Right atrium auricular region (tissue), 2 donors: Measurements from ENCODE around the gene PCYT1A. TPM values are rescaled to one million over a fixed set of nuclear protein-coding genes. Genes with fewer than 3 reads are reported as not detected.
"Not testable (repeated sequence)": the region's sequence is repeated elsewhere in the genome, so short reads cannot be mapped to it uniquely, and the experiment has no call there.

Experiments used
- DNase-seq: peaks from one replicate; pipeline ENCODE4 v3.0.0-alpha.2; 2019; ENCODE audit warnings: low spot score
- H3K27ac ChIP-seq, 2 donors: fragments of 200-600 bp; sonication (generic); 1 replicate in 1 of 2; 2 replicates in 1 of 2; pipeline ENCODE4 v1.5.1; 2016 to 2019
- H3K27me3 ChIP-seq, 2 donors: fragments of 200-600 bp; sonication (generic); one replicate each; pipeline versions ENCODE4 v1.5.1 to v1.6.0; 2017 to 2019
- H3K36me3 ChIP-seq: fragments of 200-600 bp; sonication (generic); one replicate; pipeline ENCODE4 v1.5.1; 2016
- H3K4me1 ChIP-seq, 2 donors: fragments of 200-600 bp; sonication (generic); one replicate each; pipeline versions ENCODE4 v1.5.1 to v1.6.0; 2017 to 2019
- H3K4me3 ChIP-seq, 2 donors: fragments of 200-600 bp; sonication (generic); 1 replicate in 1 of 2; 2 replicates in 1 of 2; pipeline ENCODE4 v1.5.1; 2017 to 2019; ENCODE audit warnings: mild to moderate bottlenecking in 1 of 2, moderate library complexity in 1 of 2
- H3K9me3 ChIP-seq, 2 donors: fragments of 200-600 bp; sonication (generic); one replicate each; pipeline ENCODE4 v1.5.1; 2019
- CTCF ChIP-seq, 2 donors: fragments of 200-600 bp; sonication (generic); IDR thresholded peaks; one replicate each; pipeline ENCODE4 v1.5.1; 2019; ENCODE audit warnings: antibody characterized with exemption in 2 of 2
- total RNA-seq, 2 donors: library from RNA; depleted of rRNA; stranded (reverse); fragments of >200 nt; gene quantifications; one replicate each; pipeline ENCODE4 v1.1.0, GENCODE V29; 2016

Gene PCYT1A
- total RNA-seq, 2 donors from 2014 or later = 89.0 to 135 TPM

- Histone ChIP-seq H3K4me1 (no peaks in the 10 kb centered on the region), H3K36me3 (no peaks in the 10 kb centered on the region), H3K27ac (peak within 1 kb of the TSS; percentile 90 to 96), H3K9me3 (no peaks in the 10 kb centered on the region), H3K4me3 (peak within 1 kb of the TSS; percentile 82 to 90), H3K27me3 (no peaks in the 10 kb centered on the region)
- peak; percentile 81 for DNase-seq
- peak in 1 of 2 donors; percentile 22 for TF ChIP-seq CTCF (IDR thresholded peaks at IDR 0.05)
These were observed 30.4 kb upstream of the PCYT1A start, which contains the start of gene DYNLT2B for GRCh38 chr3:196317687-196318467. TSS of gene DYNLT2B (minus strand) at chr3:196318240. CDS start at chr3:196318152, 88 bp downstream.

GRCh38 chr3:196316799-196317686, 29.5 kb upstream of the PCYT1A start:
- Histone ChIP-seq H3K27ac (peak overlapping the region; percentile 90 to 96), H3K4me3 (peak overlapping the region; percentile 82 to 90)
- H3K4me1 ChIP-seq, DNase-seq, H3K36me3 ChIP-seq, H3K27me3 ChIP-seq, H3K9me3 ChIP-seq: not testable (repeated sequence)

- TF ChIP-seq CTCF (IDR thresholded peaks at IDR 0.05) = no peak
These were observed 28.3 kb upstream of the PCYT1A start for GRCh38 chr3:196315821-196316220.

GRCh38 chr3:196314597-196314996, 27.1 kb upstream of the PCYT1A start:
- DNase-seq = no peak
- Histone ChIP-seq H3K4me3 (no peak overlapping the region), H3K27me3 (no peaks in the 10 kb centered on the region), H3K27ac (no peak overlapping the region), H3K36me3 (no peaks in the 10 kb centered on the region), H3K4me1 (no peaks in the 10 kb centered on the region), H3K9me3 (no peaks in the 10 kb centered on the region)
- TF ChIP-seq CTCF (IDR thresholded peaks at IDR 0.05) = no peak

More at GRCh38 chr3:196315821-196316220, 28.3 kb upstream of the PCYT1A start:
- no peaks in the 10 kb centered on the region for H3K4me1 ChIP-seq
- no peak overlapping the region for H3K4me3 ChIP-seq
- no peak overlapping the region for H3K27ac ChIP-seq
- no peak for DNase-seq
- H3K9me3 ChIP-seq = no peaks in the 10 kb centered on the region
- H3K27me3 ChIP-seq = no peaks in the 10 kb centered on the region
- no peaks in the 10 kb centered on the region for H3K36me3 ChIP-seq

- not testable (repeated sequence) for DNase-seq, H3K9me3 ChIP-seq, H3K4me1 ChIP-seq
These were observed 26.6 kb upstream of the PCYT1A start for GRCh38 chr3:196314086-196314485.

GRCh38 chr3:196302960-196303359, 15.4 kb upstream of the PCYT1A start:
- H3K27ac ChIP-seq, H3K36me3 ChIP-seq, H3K9me3 ChIP-seq, H3K27me3 ChIP-seq, H3K4me1 ChIP-seq, H3K4me3 ChIP-seq, DNase-seq: not testable (repeated sequence)

More at GRCh38 chr3:196314086-196314485, 26.6 kb upstream of the PCYT1A start:
- H3K36me3 ChIP-seq, H3K27ac ChIP-seq, H3K27me3 ChIP-seq, H3K4me3 ChIP-seq: not testable (repeated sequence)

GRCh38 chr3:196302551-196302950, 15.0 kb upstream of the PCYT1A start:
- not testable (repeated sequence) for H3K4me1 ChIP-seq, H3K27me3 ChIP-seq, H3K36me3 ChIP-seq, H3K4me3 ChIP-seq, H3K9me3 ChIP-seq, H3K27ac ChIP-seq, DNase-seq
